Fibroblast of lung (primary cell): ENCODE results near the gene FDXR. TPM values are rescaled to one million over a fixed set of nuclear protein-coding genes. Genes with fewer than 3 reads are reported as not detected.

ENCODE experiments used
- DNase-seq, 2 donors: peaks; one replicate each; pipeline versions ENCODE4 v3.0.0 to v3.0.0-alpha.2; 2010; ENCODE audit warnings: low read depth in 2 of 2
- H2AFZ ChIP-seq: 2 replicates; pipeline ENCODE4 v1.5.1; 2012; ENCODE audit warnings: low read length, control low read depth, inconsistent platforms
- H3K27ac ChIP-seq: 2 replicates; pipeline ENCODE4 v1.5.1; 2011; ENCODE audit warnings: low read length, control low read depth; ENCODE audit not compliant: insufficient read depth
- H3K27me3 ChIP-seq: 2 replicates; pipeline ENCODE4 v1.5.1; 2011; ENCODE audit warnings: mild to moderate bottlenecking, low read length; ENCODE audit not compliant: control insufficient read depth, insufficient read depth
- H3K36me3 ChIP-seq: 2 replicates; pipeline ENCODE4 v1.5.1; 2011; ENCODE audit warnings: low read length; ENCODE audit not compliant: control insufficient read depth, insufficient read depth
- H3K4me1 ChIP-seq: 2 replicates; pipeline ENCODE4 v1.5.1; 2011; ENCODE audit warnings: low read length; ENCODE audit not compliant: control insufficient read depth, insufficient read depth; ENCODE audit errors: extremely low read depth
- H3K4me2 ChIP-seq: 2 replicates; pipeline ENCODE4 v1.5.1; 2011; ENCODE audit warnings: low read length, control low read depth; ENCODE audit not compliant: insufficient read depth; ENCODE audit errors: extremely low read depth
- H3K4me3 ChIP-seq, 4 experiments: fragments of 200-600 bp in 1 of 4; sonication (generic) in 1 of 4; replicated peaks in 1 of 4; 2 replicates each; pipeline ENCODE4 v1.5.1; 2011 to 2016; ENCODE audit warnings: low read length in 4 of 4, low read depth in 3 of 4, mild to moderate bottlenecking in 3 of 4, control low read depth in 2 of 4, inconsistent platforms in 1 of 4, mixed read lengths in 1 of 4; ENCODE audit not compliant: insufficient read depth in 1 of 4; ENCODE audit errors: control extremely low read depth in 1 of 4
- H3K79me2 ChIP-seq: 2 replicates; pipeline ENCODE4 v1.5.1; 2012; ENCODE audit warnings: mild to moderate bottlenecking, low read length, inconsistent platforms; ENCODE audit not compliant: control insufficient read depth, insufficient read depth
- H3K9ac ChIP-seq: 2 replicates; pipeline ENCODE4 v1.5.1; 2011; ENCODE audit warnings: mild to moderate bottlenecking, low read length, control low read depth; ENCODE audit not compliant: insufficient read depth
- H3K9me3 ChIP-seq: 2 replicates; pipeline ENCODE4 v1.5.1; 2012; ENCODE audit warnings: low read depth, low read length; ENCODE audit not compliant: control insufficient read depth, insufficient read depth
- H4K20me1 ChIP-seq: 2 replicates; pipeline ENCODE4 v1.5.1; 2011; ENCODE audit warnings: low read length; ENCODE audit not compliant: control insufficient read depth, insufficient read depth; ENCODE audit errors: extremely low read depth
- CTCF ChIP-seq, 2 donors: IDR thresholded peaks in 1 of 2; conservative IDR thresholded peaks in 1 of 2; 1 replicate in 1 of 2; 2 replicates in 1 of 2; pipeline ENCODE4 v1.5.1; 2011 to 2012; ENCODE audit warnings: low read length in 2 of 2, control low read depth in 1 of 2, inconsistent platforms in 1 of 2, low read depth in 1 of 2, mild to moderate bottlenecking in 1 of 2
- EZH2 ChIP-seq: IDR thresholded peaks from 2 replicates; pipeline ENCODE4 v1.5.1; 2012; ENCODE audit warnings: low read length, control low read depth, mild to moderate bottlenecking; ENCODE audit errors: missing control alignments
- polyA plus RNA-seq, 2 donors: library from polyadenylated mRNA; depleted of rRNA in 1 of 2; stranded (reverse) in 1 of 2; unstranded in 1 of 2; fragments of >200 nt; gene quantifications; 2 replicates each; pipeline ENCODE4 v1.2.1, GENCODE V29; 2011 to 2012; ENCODE audit warnings: missing spikeins in 1 of 2
- total RNA-seq: library from RNA; depleted of rRNA; stranded (reverse); fragments of >200 nt; gene quantifications from 2 replicates; pipeline ENCODE4 v1.2.1, GENCODE V29; 2014

Gene FDXR
- total and polyA plus RNA-seq, 2 donors (not counting 1 experiment from before 2014, with no cell fraction given), result 6.8 to 71.0 TPM

DNA sequence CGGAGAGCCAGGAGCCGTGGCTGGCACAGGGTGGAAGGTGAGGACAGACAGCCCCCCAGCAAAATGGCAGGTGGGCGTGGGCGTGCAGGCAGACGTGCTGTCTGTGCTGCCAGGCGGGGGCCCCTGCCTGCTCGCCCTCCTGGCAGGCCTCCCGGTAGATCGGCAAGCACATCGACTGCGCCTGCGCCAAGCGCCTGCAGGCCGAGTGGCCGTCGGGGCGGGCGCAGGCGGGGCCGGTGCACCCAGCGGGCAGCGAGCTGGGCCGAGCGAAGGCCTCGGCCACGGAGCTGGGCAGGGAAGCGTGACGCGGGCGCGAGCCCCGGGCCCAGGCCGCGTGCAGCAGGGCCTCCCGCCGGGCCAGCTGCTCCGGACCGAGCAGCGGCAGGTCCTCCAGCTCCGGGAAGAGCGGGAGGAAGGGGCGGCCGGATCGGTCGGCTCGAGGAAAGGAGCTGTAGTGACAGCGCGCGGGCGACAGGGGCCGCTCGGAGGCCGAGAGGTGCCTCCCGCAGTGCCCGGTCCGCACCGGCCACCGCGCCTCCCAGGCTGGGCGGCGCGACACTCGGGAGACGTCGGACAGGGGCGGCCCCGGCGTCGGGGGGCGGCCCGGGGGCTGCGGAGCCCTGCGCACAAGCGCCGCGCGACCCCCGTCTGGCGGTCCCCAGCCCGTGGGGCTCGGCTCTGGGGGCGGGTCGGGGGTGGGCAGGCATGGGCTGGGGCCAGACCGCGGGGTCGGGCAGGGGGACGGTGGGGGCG, 30.0 kb downstream of the FDXR start:
- TF ChIP-seq CTCF (conservative IDR thresholded peaks at IDR 0.05 in 1 of 2, IDR thresholded peaks at IDR 0.05 in 1 of 2; ENCODE audit: low read depth in 1 of 2, low read length in 2 of 2), result peak; percentile 29 to 31
- TF ChIP-seq EZH2, result no peak
- no peaks in the 10 kb centered on the region for H3K79me2 ChIP-seq
- H3K27me3 ChIP-seq, result no peaks in the 10 kb centered on the region
- H2AFZ ChIP-seq, result peak overlapping the region; percentile 59
- peaks cover 6% of the 10 kb centered on the region for H3K4me1 ChIP-seq
- H3K9me3 ChIP-seq, result no peaks in the 10 kb centered on the region
- H3K27ac ChIP-seq, result no peak overlapping the region
- no peaks in the 10 kb centered on the region for H3K36me3 ChIP-seq
- H4K20me1 ChIP-seq, result no peaks in the 10 kb centered on the region
- H3K9ac ChIP-seq, result no peak overlapping the region
- H3K4me2 ChIP-seq, result peak overlapping the region; percentile 2
- peak; percentile 51 to 63 for DNase-seq
- peak overlapping the region in 2 of 4 experiments; percentile 37 to 43 for H3K4me3 ChIP-seq

DNA sequence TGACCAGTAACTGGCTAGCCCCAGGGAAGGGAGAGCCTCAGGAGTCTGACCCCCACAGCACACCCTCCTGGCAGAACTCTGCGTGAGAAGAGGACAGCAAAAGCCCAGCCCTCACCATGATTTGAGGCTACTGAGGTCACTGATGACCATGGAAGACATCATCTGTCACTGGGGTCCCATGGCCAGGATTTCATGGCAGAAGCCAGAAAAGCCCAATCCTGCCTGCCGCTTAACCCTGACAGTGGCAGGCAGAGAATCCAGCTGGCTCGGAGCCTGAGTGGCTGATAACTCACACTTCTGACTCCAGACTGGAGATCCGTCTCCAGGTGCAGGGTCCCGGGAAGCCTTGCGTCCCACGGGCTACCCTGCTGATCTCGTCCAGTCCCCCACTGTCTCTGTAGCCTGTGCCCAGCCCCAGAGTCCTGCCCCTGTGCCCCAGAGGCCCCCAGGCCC, 30.6 kb downstream of the FDXR start:
- Histone ChIP-seq H4K20me1 (no peaks in the 10 kb centered on the region), H3K79me2 (no peaks in the 10 kb centered on the region), H2AFZ (no peak overlapping the region), H3K4me1 (peaks cover 6% of the 10 kb centered on the region), H3K36me3 (no peaks in the 10 kb centered on the region), H3K4me2 (peak overlapping the region; percentile 2), H3K27me3 (no peaks in the 10 kb centered on the region), H3K27ac (no peak overlapping the region), H3K4me3 (no peak overlapping the region), H3K9ac (no peak overlapping the region), H3K9me3 (no peaks in the 10 kb centered on the region)
- peak in 1 of 2 donors; percentile 7 for DNase-seq
- no peak for TF ChIP-seq EZH2

DNA sequence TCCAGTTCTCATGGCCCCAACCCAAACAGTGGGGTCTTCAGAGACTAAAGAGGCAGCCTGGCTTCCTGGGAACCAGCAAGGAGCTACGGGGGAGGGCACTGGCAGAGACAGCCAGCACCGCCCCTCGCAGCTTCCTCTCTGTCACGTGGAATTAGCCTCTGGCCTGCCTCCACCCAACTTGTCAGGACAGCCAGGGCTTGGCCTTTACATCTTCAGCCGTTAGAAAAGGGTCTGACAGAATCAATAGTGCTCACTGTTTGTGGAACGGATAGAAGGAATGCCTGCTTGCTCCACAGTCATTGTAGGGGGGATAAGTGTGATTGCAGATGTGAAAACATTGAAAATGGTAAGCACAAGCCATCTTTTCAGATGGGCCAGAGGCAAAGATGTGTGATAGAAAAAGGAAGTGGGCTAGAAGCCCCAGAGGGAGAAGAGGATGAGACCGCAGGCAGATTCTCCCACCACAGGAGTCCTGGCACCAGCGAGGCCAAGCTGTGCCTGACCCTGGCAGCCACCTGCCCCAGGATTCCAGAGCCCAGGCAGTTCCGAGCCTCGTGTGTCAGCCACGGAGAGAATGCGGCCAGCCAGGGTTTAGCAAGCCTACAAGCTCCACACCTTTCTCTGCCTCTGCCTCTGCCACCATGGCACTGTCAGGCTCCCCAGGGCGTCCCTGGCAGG, 31.7 kb downstream of the FDXR start:
- H2AFZ ChIP-seq, result no peak overlapping the region
- H4K20me1 ChIP-seq, result no peaks in the 10 kb centered on the region
- peak; percentile 27 to 29 for DNase-seq
- no peak for TF ChIP-seq EZH2
- no peak overlapping the region for H3K4me2 ChIP-seq
- no peaks in the 10 kb centered on the region for H3K79me2 ChIP-seq
- H3K27ac ChIP-seq, result no peak overlapping the region
- no peaks in the 10 kb centered on the region for H3K9me3 ChIP-seq
- H3K4me3 ChIP-seq, result no peak overlapping the region
- H3K36me3 ChIP-seq, result no peaks in the 10 kb centered on the region
- no peak overlapping the region for H3K9ac ChIP-seq
- no peaks in the 10 kb centered on the region for H3K27me3 ChIP-seq
- peaks cover 6% of the 10 kb centered on the region for H3K4me1 ChIP-seq
